ENCODE measurements around the gene CR1.

Gene CR1

DNA sequence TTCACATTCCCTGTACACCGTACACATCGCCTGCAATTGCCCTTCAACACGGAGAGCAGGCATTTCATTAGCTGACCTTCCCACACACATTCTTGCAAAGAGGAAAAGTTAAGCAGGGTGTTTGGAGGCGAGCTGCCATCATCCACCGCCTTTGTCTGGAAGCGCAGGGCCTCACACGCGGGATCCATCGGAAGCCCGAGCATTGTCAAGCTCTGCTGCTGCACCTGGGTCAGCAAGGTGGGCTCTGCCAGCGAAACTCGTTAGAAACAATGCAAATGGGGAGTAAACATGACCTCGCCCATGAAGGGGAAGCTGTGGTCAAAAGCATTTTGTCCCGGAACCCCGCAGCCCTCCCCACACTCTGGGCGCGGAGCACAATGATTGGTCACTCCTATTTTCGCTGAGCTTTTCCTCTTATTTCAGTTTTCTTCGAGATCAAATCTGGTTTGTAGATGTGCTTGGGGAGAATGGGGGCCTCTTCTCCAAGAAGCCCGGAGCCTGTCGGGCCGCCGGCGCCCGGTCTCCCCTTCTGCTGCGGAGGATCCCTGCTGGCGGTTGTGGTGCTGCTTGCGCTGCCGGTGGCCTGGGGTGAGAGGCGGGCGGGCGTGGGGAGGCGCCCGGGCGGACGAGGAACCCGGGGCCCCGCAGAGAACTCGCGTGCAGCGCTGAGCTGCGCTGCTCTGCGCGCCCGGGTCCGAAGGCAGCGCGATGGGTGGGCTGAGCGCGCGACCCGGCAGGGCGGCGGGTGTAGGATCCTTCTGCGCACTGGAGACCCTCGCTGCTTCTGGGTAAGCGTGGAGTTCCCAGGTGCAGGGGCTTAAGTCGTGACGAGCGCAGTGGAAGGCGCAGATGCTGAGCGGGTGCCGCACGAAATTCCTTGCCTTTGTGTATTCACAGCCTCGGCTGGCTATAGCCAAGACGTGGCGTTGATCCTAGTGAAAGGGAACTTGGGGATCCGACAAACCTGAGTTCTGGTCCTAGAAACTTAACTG, at the start of gene CR1:
CR1 (plus strand) TSS at position 357 of the 992 bp plus-strand sequence; CDS start at position 468, 111 bp downstream.
- DNase-seq = peak; percentile 46

DNA sequence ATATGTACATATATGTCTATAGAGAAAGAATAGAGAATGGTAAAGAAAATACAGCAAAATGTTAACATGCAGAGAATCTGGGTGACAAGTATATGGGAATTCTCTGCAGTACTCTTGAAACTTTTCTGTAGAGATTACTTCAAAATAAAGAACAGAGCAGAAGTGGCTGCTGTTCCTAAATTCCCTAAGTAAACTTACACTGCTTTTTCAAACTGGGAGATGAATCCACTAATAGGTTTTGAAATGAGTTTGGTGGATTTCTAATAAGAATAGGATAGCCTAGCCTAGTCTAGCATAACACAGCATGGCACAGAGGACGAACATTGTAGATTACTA, 42.3 kb upstream of the CR1 start:
- DNase-seq = no peak

DNA sequence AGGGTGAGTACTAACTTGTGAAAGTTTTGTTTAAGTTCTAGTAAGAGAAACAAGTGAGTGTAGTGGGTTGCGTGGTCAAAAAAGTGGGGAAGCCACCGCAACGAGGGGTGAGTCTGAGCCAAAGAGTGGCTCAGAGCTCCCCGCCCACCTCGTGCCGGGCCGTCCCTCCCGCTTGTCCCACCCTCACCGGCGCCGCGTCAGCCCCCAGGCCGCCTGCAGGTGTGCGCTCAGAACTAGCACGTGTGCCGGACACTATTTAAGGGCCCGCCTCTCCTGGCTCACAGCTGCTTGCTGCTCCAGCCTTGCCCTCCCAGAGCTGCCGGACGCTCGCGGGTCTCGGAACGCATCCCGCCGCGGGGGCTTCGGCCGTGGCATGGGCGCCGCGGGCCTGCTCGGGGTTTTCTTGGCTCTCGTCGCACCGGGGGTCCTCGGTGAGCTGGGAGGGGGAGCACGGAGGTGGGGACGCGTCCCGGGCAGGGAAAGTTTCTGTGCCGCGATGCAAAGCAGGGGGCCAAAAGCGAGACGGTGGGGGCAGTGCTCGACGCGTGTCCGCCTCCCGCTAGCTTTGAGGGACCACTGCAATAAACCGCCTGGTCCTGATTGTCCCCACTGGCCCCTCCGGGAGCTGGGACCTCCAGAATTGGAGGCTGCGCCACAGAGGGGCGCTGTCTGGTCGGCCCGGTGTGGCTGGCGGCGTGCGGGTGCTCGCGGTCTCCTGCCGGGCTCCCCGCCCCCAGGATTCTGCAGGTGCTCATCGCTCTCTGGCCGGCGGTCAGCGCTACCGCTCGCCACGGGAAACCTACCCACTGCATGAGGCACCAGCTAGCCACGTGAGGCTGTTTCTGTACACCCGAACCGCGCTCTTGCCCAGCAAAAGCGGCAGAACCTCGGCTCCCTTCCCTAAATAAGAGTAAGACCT, 41.7 kb upstream of the CR1 start, which contains the start of gene CR2:
CR2 (plus strand) TSS at position 283 of the 919 bp plus-strand sequence; CDS start at position 374, 91 bp downstream.
- DNase-seq = peak; percentile 30

DNA sequence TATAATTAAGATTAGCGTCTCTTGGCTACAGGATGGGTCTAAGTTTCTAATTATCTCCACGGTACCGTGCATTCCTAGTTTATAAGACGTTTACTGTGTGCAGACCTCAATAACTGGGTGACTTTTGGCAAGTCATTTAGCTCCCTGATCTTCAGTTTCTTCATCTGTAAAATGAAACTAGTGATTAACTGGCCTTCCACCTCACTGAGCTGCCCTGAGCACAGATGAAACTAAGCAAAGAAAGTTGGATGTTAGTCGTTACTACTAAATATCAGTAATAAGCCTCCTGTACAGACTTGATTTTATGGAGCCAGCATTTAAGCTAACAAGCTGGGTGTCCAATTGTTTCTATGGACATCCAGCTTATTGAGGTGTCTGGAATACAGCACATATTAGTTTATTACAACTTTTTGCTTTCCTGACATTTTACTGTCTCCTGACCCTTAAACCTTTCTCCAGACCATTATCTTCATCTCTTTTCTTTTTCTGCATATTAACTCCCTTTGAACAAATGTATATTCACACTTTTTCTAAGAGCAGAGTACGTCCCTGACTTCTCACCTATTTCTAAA, 40.7 kb upstream of the CR1 start:
- DNase-seq = no peak

DNA sequence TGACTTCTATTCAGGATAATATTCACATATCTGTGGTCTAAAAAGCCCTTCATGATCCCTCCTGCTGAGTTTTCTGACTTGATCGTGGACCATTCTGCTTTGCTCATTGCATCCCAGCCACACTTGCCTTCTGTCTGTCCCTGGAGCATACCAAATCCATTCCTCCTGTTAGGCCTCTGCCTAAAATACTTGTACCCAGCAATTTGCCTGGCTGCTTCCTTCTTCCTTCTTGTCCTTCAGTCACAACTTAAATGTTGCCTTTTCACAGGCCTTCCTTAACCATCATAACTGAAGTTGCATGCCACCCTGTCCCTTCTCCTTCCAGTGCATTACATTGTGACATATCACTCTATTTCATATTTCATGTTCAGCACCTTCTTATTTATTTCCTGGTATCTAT, 37.5 kb upstream of the CR1 start:
- DNase-seq = no peak

DNA sequence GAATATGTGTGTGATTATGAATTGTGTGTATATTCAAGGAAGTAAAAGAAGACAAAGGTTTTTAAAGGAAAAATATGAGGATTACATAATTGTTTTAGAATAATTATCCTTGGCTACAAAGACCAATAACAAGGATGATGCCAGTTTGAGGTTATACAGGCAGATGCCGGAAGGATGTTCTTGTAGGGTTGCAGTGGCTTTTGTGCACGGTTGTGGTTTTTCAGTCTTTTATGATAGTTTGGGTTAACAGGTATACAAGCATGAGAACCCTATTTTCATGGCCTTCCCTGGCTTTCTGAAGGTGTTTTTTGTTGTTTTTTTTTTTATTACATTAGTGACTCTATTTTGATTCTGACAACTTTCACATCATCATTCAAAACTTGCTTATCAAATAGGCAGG, 36.9 kb upstream of the CR1 start:
- DNase-seq = no peak

DNA sequence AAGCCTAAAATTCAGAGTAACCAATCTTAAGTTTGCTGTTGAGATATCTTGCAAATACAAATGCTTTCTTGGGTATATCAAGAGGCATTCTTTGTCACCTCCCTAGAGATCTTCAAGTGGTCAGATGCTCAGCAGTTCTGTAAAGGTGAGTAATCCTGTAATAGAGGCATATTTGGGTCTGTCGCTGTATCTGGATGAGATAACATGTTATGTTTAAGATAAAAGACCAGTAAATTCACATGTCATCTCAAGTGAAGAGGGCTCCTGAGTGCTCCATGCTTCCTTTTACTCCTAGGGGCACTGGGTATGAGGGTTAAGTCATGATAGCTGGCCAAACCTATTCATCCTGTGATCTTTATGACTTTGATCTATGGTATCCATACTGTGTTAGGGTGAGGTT, 34.3 kb upstream of the CR1 start:
- DNase-seq = no peak

DNA sequence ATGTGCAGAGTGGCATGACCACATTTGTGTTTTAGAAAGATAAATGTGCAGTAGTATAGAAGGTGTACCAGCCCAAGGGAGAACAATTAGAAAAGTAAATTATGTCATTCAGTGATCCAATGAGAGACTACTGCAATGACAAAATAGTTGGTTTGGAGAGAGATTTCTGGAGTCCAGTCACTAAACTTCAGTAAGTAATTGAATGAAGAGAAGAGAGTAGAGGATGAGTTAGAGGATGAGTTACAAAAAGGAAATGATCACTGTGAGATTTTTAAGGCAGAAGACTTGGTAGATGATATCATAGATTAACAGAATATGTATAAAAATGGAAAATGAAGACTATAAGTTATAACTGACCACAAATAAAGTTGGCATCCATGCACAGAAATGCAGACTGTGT, 33.4 kb upstream of the CR1 start:
- DNase-seq = no peak

DNA sequence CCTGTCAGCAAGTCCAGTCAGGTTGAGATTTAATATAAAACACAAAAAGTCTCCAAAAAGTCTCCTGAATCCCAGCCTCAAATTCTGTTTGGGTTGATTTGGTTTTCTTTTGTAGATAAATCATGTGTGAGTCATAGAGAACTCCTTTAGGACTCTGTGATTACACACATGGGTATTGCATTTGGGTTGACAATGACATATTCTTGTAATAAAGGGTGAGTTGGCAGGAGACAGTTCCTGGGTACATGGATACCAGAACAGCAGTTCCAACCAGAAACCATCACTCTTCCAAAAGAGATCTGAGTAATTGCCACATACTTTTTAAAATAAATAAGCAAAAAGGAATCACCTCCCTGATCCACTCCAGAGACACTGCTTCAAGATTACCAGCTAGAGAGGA, 32.9 kb upstream of the CR1 start:
- DNase-seq = no peak

DNA sequence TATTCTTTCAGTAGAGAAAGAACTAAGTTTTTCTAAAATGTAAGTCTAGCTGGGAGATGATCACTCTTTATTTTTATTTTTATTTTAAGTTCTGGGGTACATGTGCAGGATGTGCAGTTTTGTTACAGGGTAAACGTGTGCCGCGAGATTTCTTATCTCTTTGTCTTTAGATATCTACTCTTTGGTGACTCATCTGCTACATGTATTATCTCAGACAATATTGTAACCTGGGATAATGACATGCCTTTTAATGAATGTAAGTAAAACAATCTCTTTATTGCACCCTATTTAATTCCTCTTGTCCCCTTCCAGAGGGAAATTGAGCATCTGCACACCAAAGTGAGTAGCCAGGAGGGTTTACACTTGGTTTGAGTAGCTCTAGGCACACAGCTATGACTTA, 32.4 kb upstream of the CR1 start:
- no peak for DNase-seq

DNA sequence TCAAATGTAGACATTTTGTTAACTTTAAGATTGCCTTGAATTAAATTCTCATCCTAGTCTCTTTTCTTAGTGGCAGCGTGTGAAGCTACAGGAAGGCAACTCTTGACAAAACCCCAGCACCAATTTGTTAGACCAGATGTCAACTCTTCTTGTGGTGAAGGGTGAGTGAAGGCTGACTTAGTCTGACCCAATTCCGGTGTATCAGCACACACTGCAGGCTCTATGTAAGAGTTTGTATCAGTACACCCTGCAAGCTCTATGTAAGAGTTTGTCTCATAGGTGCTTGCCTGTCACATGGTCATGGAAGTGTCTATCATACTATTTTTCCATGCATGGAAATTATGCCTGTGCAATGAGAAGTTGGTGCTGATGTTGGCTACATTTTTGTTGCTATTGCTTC, 25.0 kb upstream of the CR1 start:
- DNase-seq = no peak

DNA sequence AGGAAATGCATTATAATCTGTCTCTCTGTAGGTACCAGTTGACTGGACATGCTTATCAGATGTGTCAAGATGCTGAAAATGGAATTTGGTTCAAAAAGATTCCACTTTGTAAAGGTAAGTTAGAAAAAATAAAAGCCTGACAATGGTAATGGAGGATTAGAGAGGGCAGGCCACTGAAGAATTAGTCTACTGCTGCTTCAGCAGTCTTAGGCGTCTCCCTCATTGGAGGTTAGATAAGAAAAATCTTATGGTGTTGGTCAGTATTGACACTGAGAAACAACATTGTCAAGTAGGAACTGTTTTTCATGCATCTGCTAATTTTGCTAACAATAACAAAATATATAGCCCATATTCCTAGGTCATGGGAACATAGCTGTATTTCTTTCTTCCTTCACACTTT, 21.7 kb upstream of the CR1 start:
- DNase-seq = peak; percentile 53

DNA sequence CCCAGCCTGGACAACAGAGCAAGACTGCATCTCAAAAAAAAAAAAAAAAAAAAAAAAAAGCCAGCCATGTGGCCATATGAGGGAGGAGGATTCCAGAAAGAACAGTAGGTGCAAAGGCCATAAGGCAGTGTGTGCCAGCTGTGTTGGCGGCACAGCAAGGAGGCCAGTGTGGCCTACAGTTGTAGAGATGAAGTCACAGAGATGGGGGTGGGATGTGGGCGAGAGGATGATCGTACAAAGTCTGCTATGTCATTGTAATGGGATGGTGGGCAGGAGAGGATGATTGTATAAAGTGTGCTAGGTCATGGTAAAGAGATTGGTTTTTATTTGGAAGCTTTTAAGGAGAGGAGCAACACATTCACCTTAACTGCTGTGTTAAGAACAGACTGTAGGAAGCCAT, 9.8 kb upstream of the CR1 start:
- no peak for DNase-seq

DNA sequence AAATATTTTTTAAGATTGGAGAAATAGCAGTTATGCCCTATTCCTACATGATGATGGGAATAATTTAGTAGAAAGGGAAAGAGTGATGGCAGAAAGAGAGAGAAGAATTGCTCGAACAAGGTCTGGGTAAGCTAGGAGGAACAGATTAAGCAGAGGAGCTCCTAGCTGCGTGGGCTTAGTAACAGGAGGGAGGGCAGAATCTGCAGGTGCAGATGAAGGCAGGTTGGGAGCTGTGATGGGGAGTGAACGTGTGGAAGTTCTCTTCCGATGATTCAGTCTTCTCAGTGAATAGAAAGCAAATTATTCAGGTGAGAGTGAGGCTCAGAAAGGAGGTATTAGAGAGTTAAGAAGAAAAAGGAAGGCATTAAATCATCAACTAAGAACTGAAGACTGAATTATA, 8.3 kb upstream of the CR1 start:
- DNase-seq = no peak

DNA sequence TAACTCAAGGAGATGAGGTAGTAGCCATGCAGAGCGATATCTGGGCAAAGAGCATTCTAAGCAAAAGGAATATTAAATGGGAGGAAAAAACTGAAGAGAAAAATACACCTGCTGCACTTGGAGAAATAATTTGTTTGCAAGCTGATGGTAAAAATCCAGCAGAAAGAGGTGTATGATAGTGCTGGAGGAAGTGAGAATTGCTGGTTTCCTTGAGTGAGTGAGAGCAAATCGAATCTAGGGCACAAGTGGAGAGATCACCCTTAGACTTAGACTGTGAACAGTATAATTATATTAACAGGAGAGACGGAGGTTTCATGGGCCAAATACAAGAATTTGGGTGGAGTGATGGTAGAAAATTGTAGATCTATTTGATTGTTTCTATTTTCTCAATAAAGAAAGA, 2.7 kb upstream of the CR1 start:
- no peak for DNase-seq

DNA sequence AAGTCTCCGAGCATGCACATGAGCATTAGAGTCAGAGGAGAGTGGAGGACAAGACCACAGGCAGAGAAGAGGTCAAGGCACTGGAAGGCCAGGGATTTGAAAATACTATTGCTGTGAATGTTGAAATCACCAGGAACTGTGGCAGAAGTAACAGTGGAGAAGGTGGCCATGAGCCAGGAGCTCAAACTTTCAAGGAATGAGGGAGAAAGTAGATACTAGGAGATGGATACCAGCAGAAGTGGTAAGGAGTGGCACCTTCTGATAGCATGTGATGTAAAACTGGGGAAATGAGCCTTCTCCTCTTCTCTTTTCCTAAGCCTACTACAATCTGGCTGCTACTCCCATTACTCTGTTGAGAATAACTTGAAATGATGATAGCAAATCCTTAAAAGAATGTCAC, 1.8 kb upstream of the CR1 start:
- no peak for DNase-seq

DNA sequence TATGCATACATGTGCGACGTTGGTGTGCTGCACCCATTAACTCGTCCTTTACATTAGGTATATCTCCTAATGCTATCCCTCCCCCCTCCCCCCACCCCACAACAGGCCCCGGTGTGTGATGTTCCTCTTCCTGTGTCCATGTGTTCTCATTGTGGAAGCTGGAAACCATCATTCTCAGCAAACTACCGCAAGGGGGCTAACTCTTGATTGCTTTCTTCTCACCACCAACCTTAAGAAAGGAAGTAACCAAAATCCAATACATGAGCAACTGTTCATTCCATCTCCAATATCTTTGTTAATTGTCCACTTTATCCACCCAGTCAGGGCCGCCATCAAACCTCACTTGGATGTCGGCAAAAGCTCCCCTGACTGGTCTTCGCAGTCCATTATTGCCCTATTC, 676 bp upstream of the CR1 start:
- DNase-seq = peak; percentile 48

DNA sequence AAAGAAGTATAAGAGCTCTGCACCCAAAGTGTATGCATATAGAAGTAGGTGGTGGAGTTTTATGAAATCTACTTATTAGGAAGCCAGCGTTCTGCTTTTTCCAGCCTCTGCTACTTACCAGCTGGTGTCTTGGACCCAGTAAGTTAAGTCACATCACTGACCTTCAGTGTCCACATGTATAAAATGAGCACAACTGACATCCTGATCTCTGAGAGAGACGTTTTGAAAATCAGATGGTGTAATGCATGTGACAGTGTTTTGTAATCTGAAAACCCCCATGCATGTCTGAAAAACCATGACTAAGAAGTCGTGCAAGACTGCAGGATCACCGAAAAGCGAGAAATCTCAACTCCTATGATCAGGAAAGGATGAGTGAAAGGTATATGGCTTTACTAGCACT, 2.0 kb downstream of the CR1 start:
- no peak for DNase-seq

DNA sequence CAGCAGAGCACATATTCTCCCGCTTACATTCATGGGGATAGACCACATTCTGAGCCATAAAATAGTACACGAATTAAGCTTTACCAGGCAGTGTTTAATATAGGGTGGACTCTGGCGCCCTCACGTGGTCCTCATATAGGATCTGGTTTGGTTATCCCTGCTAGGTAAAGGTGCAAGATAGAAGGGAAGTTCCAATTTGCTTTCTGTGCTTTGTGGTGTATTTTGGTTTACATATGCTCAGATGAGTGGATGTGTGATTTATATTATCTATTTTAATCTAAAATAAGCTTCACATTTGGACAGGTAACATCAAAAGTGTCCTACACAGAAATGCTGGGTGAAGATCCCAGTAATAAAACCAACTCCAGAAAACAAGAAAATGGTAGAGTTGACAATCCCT, 3.6 kb downstream of the CR1 start:
- DNase-seq = peak; percentile 87

DNA sequence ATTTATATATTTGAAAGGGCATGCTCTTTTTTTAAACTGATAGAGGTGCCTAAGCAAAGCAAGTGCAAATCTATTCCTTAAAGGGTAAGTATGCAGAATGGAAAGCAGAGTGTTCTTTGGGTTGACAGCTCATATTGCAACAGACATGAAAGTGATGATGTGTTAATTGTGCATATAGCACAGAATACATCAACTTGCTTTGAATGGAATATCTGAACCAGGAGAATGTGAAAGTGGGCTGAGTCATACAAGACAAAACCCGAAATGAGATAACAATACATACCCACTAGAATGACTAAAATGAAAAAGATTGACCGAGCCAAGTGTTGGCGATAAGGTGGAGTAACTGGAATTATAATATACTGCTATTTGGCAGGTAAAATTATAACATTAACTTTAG, 4.3 kb downstream of the CR1 start:
- DNase-seq = peak; percentile 54

DNA sequence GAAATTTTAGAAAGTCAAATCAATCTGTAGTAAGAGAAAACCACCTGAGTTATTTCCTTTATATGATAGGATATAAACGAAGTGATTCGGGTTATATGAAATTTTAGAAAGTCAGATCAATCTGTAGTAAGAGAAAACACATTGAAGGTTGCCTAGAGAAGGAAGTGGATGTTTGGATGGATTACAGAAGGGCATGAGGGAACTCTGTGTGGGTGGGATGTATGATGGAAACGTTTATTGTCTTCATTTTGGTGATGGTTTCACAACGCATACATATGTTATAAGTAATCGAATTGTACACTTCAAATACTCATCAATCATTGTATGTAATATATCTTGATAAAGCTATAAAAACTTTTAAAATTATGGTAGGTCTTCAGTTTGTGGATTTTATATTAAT, 5.1 kb downstream of the CR1 start:
- DNase-seq = no peak

DNA sequence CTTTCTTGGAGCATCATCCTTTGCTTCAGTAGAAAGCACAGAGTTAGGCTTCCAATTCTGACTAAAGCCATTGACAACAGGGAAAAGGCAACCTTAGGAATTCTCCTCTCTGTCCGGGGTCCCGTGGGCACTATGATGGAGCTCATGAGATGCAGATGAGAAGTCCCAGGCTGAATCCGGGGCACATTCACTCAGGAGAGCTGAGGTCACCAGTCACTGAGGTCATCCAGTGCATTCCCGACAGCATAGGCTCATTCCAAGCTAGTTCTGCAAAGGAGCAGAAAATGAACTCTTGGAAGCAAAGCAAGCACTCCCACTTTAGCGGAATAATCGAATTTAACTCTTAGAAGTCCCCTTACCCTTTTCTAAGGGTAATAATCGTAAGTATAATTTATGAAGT, 6.8 kb downstream of the CR1 start:
- no peak for DNase-seq

DNA sequence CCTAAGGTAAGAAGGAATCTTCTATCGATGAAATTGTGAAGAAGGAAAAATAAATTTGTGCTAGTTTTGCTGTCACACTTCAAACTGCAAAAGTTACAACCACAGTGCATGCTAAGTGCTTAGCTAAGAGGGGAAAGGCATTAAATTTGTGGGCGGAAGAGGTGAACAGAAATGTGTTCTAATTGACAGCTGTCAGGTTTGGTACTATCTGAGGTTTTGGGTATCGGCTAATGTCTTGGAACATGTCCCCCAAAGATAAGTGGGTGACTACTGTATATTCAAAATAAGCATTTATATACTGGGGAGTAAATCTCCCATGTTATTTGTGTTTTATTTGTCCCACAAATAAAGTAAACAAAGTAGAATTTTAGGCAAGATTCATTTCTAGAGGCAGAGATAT, 8.0 kb downstream of the CR1 start:
- peak; percentile 43 for DNase-seq

DNA sequence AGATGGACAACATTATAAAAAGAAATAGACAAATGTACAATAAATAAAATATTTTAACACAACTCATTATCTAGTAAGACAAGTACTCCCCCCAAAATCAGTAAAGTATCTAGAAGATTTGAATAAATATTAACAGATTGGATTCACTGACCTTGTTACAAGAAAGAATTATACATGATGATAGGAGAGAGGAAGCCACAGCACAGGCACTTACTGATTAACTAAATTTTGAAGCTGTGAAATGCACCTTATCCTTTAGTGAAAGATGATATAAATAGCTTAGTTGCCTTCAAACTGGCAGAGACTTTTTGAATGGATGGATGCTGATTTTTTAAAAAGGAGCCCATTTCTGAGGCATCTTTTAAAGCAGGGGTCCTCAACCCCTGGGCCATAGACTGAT, 8.5 kb downstream of the CR1 start:
- DNase-seq = no peak

Data from hematopoietic multipotent progenitor cell treated with erythropoietin and hydrocortisone succinate and interleukin-3 and kit ligand, for 8 days (in vitro differentiated cells).